Lower leg skin (tissue), 4 donors: ENCODE measurements around the gene NLRP6. TPM values are rescaled to one million over a fixed set of nuclear protein-coding genes. Genes with fewer than 3 reads are reported as not detected.

Source experiments
- DNase-seq, 2 donors: peaks; one replicate each; pipeline ENCODE4 v3.0.0-alpha.2; 2019; ENCODE audit warnings: low spot score in 2 of 2
- H3K4me3 ChIP-seq: fragments of 200-600 bp; sonication (generic); 2 replicates; pipeline ENCODE4 v1.5.1; 2017; ENCODE audit warnings: mild to moderate bottlenecking, low read depth; ENCODE audit not compliant: poor library complexity, severe bottlenecking
- POLR2A ChIP-seq, 2 donors: fragments of 450-650 bp; IDR thresholded peaks; one replicate each; pipeline ENCODE4 v1.6.1; 2016 to 2017; ENCODE audit warnings: antibody characterized with exemption in 2 of 2, mild to moderate bottlenecking in 1 of 2, moderate library complexity in 1 of 2
- WGBS, 2 donors: methylation state at CpG; one replicate each; pipeline ENCODE4 v1.1.5; 2018; 5-methylcytosine and 5-hydroxymethylcytosine counted together
- intact Hi-C: fragments of 100-400 bp; cut with DNase I; formaldehyde crosslinking; loops from one replicate; pipeline ENCODE4 v1.15.0; 2023; ENCODE audit warnings: low total_unique reads
- total RNA-seq, 4 donors: library from RNA; depleted of rRNA; stranded (reverse); fragments of >200 nt; gene quantifications; one replicate each; pipeline ENCODE4 v1.1.0, GENCODE V29; 2016
- TF ChIP-seq, protein P1 (sequence below), 3 donors: fragments of 450-650 bp; IDR thresholded peaks; one replicate each; pipeline ENCODE4 v1.5.1; 2016; ENCODE audit warnings: antibody characterized with exemption in 3 of 3, mild to moderate bottlenecking in 3 of 3, moderate library complexity in 2 of 3

The NLRP6 gene
- total RNA-seq, 4 donors from 2014 or later = 0.25 to 0.32 (median 0.27) TPM; not detected in 1

DNA sequence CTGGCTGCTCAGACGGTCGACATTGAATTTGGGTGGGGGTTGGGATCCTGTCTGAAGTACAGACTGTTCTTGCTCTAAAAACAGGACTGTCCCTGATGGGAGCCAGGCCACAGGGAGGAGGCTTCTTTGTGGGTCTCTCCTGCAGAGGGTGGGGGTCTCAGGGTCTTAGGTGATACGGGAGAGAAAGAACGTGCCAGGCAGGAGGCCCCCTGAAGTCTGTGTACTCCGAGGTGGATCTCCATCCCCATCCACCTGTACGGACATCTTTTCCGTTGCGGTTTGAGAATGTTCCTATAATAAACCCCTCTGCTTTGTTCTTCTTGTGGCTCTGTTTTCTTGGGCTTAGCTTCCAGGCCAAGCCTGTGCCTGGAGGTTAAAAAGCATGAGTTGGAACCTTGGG lies 25.5 kb upstream of the NLRP6 start:
- intact Hi-C loops = loop anchor here (10.0 kb wide), 1 partner anchor 102 kb away; no protein-coding TSS in a partner anchor
- no peak for TF ChIP-seq POLR2A (IDR thresholded peaks at IDR 0.05)
- TF ChIP-seq, protein P1, sequence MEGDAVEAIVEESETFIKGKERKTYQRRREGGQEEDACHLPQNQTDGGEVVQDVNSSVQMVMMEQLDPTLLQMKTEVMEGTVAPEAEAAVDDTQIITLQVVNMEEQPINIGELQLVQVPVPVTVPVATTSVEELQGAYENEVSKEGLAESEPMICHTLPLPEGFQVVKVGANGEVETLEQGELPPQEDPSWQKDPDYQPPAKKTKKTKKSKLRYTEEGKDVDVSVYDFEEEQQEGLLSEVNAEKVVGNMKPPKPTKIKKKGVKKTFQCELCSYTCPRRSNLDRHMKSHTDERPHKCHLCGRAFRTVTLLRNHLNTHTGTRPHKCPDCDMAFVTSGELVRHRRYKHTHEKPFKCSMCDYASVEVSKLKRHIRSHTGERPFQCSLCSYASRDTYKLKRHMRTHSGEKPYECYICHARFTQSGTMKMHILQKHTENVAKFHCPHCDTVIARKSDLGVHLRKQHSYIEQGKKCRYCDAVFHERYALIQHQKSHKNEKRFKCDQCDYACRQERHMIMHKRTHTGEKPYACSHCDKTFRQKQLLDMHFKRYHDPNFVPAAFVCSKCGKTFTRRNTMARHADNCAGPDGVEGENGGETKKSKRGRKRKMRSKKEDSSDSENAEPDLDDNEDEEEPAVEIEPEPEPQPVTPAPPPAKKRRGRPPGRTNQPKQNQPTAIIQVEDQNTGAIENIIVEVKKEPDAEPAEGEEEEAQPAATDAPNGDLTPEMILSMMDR (IDR thresholded peaks at IDR 0.05) = no peak
- no peak overlapping the region for H3K4me3 ChIP-seq
- 81 to 88% methylated on average over 8 of the region's 8 CpGs for WGBS, 2 donors
- no peak for DNase-seq

DNA sequence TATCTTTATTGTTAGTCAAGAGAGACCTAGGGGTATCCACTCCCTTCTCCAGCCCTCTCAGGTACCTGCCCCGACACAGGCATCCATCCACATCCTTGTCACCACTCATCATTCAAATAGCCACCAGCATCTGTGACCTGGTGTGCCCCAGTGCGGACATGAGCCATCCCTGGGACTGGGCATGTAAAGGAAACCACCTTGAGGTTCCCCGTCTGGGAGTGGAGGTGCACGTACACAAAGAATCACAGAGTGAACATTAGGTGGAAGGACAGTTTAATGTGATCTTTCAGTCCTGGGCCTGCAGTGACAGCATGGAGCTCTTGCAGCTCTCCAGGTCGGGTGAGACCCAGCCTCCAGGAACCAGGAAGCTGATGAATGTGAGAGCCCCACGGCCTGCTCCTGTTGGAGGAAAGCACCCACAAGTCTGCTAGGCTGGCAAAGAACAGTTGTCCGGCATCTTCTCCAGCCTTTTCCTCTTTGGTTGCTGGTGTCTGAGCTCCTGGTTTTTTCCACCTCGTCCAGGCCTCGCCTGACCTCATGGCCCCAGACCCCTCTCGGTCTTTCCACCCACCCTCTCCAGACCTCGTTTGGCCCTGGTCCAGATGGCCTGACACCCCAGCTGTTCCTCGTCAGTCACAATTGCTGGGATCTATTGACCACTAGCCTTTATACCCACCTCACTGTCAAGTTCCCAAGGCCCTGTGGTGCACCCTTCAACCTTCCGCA lies 24.9 kb upstream of the NLRP6 start:
- H3K4me3 ChIP-seq = no peak overlapping the region
- intact Hi-C loops = loop anchor here (10.0 kb wide), 1 partner anchor 101 kb away; no protein-coding TSS in a partner anchor
- DNase-seq = peak in 1 of 2 donors; percentile 82
- no peak for TF ChIP-seq POLR2A (IDR thresholded peaks at IDR 0.05)
- TF ChIP-seq, protein P1 (IDR thresholded peaks at IDR 0.05) = no peak
- 77 to 78% methylated on average over 13 of the region's 13 CpGs for WGBS, 2 donors

DNA sequence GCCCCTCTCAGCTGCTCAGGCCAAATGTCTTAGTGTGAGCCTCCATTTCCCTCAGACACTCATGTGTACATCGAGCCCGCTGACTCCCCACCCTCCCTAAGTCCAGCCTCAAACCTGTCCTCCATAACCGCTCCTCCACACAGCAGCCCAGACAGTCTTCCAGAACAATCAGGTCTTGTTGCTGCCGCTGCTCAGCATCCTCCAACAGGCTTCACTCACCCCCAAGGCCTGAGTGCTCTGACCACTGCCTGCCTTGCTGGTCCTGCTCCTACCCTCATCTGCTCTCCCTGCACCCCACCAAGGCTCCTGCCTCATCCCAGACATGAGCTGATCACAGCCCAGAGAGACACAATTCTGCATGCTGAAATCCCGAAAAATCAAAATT lies 24.3 kb upstream of the NLRP6 start:
- no peak overlapping the region for H3K4me3 ChIP-seq
- DNase-seq = no peak
- WGBS, 2 donors = 84 to 90% methylated on average over 5 of the region's 5 CpGs
- TF ChIP-seq POLR2A (IDR thresholded peaks at IDR 0.05) = no peak
- TF ChIP-seq, protein P1 (IDR thresholded peaks at IDR 0.05) = no peak
- intact Hi-C loops = loop anchor here (10.0 kb wide), 1 partner anchor 101 kb away; no protein-coding TSS in a partner anchor

DNA sequence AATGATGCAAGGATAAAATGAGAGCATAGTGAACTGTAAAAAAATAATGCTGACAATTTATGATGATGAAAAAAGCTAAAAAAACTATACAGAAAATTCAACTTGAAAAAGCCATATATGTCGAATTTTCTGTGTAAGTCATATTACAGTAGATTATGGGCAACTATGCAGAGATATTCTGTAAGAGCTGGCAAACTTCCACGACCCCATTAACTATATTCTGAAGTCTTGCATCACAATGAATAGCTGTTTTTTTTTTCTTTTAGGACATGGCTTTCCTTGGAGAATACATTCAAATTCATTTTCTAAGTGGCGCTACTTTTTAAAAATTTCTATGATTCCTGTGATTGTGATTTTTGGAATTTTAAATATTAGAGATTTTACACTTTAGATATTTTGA lies 23.0 kb upstream of the NLRP6 start:
- intact Hi-C loops = loop anchor here (10.0 kb wide), 1 partner anchor 100 kb away; no protein-coding TSS in a partner anchor
- DNase-seq = no peak
- TF ChIP-seq, protein P1 (IDR thresholded peaks at IDR 0.05) = no peak
- no peak for TF ChIP-seq POLR2A (IDR thresholded peaks at IDR 0.05)
- no peak overlapping the region for H3K4me3 ChIP-seq
- 52 to 58% methylated on average over 3 of the region's 3 CpGs for WGBS, 2 donors

DNA sequence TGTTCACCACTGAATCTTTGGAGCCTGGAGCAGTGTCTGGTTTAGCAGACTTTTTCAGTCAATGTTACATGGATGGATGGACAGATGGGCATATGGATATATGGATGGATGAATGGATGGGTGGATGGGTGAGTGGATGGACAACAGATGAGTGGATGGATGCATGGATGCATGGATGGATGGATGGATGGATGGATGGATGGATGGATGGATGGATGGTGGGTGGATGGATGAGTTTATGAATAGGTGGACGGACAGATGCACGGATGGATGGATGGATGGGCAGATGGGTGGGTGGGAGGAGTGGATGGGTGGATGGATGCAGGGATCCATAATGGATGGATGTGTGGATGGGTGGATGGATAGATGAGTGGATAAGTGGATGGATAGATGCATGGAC lies 22.4 kb upstream of the NLRP6 start:
- H3K4me3 ChIP-seq = no peak overlapping the region
- TF ChIP-seq POLR2A (IDR thresholded peaks at IDR 0.05) = no peak
- TF ChIP-seq, protein P1 (IDR thresholded peaks at IDR 0.05) = no peak
- 94 to 95% methylated on average over 2 of the region's 2 CpGs for WGBS, 2 donors
- DNase-seq = no peak
- intact Hi-C loops = loop anchor here (10.0 kb wide), 1 partner anchor 99 kb away; no protein-coding TSS in a partner anchor
